ENCODE results near the gene LAMP2. TPM values are rescaled to one million over a fixed set of nuclear protein-coding genes. Genes with fewer than 3 reads are reported as not detected.

The LAMP2 gene
- total RNA-seq, 6 experiments from 2014 or later, result 95.6 to 124 (median 114) TPM

GRCh38 chrX:120379937-120380681, 89.0 kb downstream of the LAMP2 start:
- DNase-seq, result no peak
- Mint-ChIP-seq H3K36me3 (ENCODE audit: low read depth) (no peaks in the 10 kb centered on the region), H3K27me3 (ENCODE audit: insufficient read depth) (peaks cover 2% of the 10 kb centered on the region), H3K9me3 (no peaks in the 10 kb centered on the region), H3K4me1 (ENCODE audit: low read depth) (no peaks in the 10 kb centered on the region), H3K4me3 (no peak overlapping the region), H3K27ac (no peak overlapping the region)
- no peak for TF ChIP-seq CTCF (IDR thresholded peaks at IDR 0.05)

- no peak overlapping the region for H3K27ac Mint-ChIP-seq
- no peaks in the 10 kb centered on the region for H3K4me1 Mint-ChIP-seq (ENCODE audit: low read depth)
- no peak overlapping the region for H3K4me3 Mint-ChIP-seq
- DNase-seq, result no peak
- H3K9me3 Mint-ChIP-seq, result no peaks in the 10 kb centered on the region
- peaks cover 2% of the 10 kb centered on the region for H3K27me3 Mint-ChIP-seq (ENCODE audit: insufficient read depth)
- no peaks in the 10 kb centered on the region for H3K36me3 Mint-ChIP-seq (ENCODE audit: low read depth)
- no peak for TF ChIP-seq CTCF (IDR thresholded peaks at IDR 0.05)
Observed at GRCh38 chrX:120378570-120378969, 90.5 kb downstream of the LAMP2 start.

Other genes starting within 250 kb of the LAMP2 start
- 10 to 100 TPM in 3 of 6 experiments, 1 to 10 TPM in 3; 7.4 to 11.4 (median 10.1) TPM for gene ZBTB33, start 218.5 kb downstream of the LAMP2 start, total RNA-seq (2021; fragmentation: NEBNext Ultra II Directional; extraction: Animal tissue kit (Norgen Biotek cat#: 25700))
- under 1 TPM in 4 of 6 experiments, not detected in 2; 0.20 to 0.56 (median 0.33) TPM for gene TMEM255A, start 157.8 kb downstream of the LAMP2 start, total RNA-seq (2021; fragmentation: NEBNext Ultra II Directional; extraction: Animal tissue kit (Norgen Biotek cat#: 25700))
- not detected for gene ATP1B4, start 107.2 kb downstream of the LAMP2 start, total RNA-seq (2021; fragmentation: NEBNext Ultra II Directional; extraction: Animal tissue kit (Norgen Biotek cat#: 25700))
- 100 to 1,000 TPM; 116 to 151 (median 134) TPM for gene CUL4B, start 91.7 kb upstream of the LAMP2 start, total RNA-seq (2021; fragmentation: NEBNext Ultra II Directional; extraction: Animal tissue kit (Norgen Biotek cat#: 25700))
- gene MCTS1, start 134.8 kb upstream of the LAMP2 start, total RNA-seq (2021; fragmentation: NEBNext Ultra II Directional; extraction: Animal tissue kit (Norgen Biotek cat#: 25700)), result 10 to 100 TPM; 57.2 to 71.7 (median 64.7) TPM
- gene C1GALT1C1, start 160.8 kb upstream of the LAMP2 start, total RNA-seq (2021; fragmentation: NEBNext Ultra II Directional; extraction: Animal tissue kit (Norgen Biotek cat#: 25700)), result 10 to 100 TPM; 34.9 to 42.1 (median 41.0) TPM